Effector CD4-positive, alpha-beta T cell (primary cell): ENCODE data around the gene ABHD1.
"Not testable (repeated sequence)": the region's sequence is repeated elsewhere in the genome, so short reads cannot be mapped to it uniquely, and the experiment has no call there.

Experiments used
- DNase-seq: peaks from one replicate; pipeline ENCODE4 v3.0.0-alpha.2; 2020

ABHD1 gene

DNA sequence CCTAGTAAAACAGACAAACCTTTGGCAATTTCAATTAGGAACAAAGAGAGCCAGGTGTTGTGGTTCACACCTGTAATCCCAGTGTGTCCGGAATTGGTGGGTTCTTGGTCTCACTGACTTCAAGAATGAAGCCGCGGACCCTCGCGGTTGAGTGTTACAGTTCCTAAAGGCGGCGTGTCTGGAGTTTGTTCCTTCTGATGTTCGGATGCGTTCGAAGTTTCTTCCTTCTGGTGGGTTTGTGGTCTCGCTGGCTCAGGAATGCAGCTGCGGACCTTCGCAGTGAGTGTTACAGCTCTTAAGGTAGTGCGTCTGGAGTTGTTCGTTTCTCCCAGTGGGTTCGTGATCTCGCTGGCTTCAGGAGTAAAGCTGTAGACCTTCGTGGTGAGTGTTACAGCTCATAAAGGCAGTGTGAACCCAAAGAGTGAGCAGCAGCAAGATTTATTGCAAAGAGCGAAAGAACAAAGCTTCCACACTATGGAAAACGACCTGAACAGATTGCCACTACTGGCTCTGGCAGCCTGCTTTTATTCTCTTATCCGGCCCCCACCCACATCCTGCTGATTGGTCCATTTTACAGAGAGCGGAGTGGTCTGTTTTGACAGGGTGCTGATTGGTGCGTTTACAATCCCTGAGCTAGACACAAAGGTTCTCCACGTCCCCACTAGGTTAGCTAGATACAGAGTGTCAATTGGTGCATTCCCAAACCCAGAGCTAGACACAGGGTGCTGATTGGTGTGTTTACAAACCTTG, 12.8 kb upstream of the ABHD1 start:
- DNase-seq, result not testable (repeated sequence)

- not testable (repeated sequence) for DNase-seq
Observed at GRCh38 chr2:27111392-27112078, 12.1 kb upstream of the ABHD1 start.

DNA sequence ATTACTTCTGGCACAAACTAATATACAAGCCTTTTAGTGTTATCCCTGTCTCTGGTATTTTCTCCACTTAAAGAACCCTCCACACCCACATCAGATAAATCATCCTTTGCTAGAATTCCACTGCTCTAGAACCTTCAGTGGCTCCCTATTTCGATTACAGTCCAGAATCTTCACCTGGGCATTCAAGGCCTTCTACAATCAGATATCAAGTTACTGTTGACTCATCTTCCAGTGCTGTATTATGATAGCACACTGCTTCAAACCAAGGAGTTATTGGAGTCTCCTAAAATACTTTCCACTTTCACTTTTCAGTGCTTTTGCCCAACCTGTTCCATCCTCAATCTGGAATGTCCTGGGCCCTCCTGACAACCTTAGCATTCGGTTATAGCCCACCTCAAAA, 8.1 kb upstream of the ABHD1 start:
- no peak for DNase-seq

GRCh38 chr2:27117995-27118524, 5.6 kb upstream of the ABHD1 start:
- DNase-seq, result no peak

- DNase-seq, result no peak
Observed at GRCh38 chr2:27118525-27119329, 4.9 kb upstream of the ABHD1 start, which contains the start of gene CGREF1. CGREF1 (minus strand) TSS chr2:27119128; CDS start chr2:27104366, 14,762 bp downstream.

GRCh38 chr2:27119330-27119670, 4.3 kb upstream of the ABHD1 start:
- not testable (repeated sequence) for DNase-seq

DNA sequence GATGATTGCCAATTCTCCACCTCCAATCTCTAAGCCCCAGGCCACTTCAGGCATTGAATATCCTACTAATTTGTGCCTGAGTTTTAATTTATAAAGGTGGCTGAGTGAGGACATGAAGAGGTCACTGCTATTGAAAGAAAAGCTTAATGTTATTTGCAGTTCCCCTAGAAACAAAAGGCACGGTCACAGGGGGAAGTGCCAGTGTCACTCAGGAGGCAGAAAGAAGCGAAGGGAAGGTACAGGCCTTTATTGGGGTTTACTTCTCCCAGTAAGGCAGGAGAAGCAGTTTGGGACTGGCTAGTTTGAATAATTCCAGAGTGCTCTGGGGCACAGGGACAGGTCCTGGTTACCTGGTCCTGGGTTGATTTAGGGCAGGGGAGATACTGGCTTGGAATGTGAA, 1.7 kb upstream of the ABHD1 start:
- DNase-seq, result no peak

DNA sequence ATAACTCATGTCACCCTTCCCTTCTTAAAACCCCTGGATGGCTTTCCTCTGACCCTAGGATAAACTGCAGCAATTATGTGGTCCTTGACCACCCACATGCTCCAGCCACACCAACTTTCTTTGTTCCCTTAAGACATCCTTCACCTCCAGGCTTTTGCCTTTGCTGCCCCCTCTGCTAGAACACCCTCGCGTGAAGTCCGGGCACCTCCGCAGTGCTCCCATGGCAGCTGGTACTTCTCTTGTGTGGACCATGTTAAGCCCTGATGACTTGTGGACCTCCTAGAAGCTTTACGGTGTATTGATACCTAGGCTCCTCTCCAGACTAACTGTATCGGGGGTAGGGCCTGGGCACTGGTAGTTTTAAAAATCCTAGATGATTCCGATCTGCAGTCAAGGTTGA, 824 bp upstream of the ABHD1 start:
- DNase-seq, result no peak

DNA sequence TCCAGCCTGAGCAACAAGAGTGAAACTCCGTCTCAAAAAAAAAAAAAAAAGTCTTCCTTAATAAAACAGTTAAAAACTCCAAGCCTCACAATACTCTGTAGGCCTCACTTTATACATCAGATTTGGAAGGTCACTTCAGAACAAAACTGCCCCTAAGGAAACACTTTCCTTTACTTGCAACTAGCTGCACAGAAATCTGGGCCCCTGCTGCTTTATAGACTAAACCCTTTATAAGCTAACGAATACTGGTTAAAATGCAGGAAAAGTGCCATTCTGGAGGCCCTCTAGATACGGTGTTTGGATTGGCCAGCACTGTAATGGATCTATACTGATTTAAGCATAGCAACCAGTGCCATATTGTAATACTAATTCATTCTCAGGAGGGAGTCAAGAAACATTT, 1.5 kb downstream of the ABHD1 start:
- DNase-seq, result no peak

DNA sequence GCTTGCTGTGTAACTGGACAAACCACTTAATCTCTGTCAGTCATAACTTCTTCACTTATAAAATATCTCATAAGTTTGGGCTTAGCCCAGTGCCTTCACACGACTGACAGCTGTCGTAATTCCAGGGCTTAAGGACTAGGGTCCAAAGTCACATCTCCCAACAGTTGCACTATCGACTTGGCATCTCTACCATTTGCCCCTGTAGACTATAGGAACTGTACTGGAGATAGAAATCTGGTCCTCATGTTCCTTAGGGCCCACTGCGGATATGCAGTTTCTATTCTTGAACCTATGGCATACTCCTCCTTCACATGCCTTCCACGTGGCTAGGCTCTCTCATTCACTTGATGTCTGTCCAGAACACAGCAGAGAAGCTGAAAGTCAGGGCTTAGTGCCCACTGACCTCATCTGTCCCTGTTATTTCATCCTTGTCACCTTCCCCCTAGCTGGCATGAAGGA, 2.7 kb downstream of the ABHD1 start:
- no peak for DNase-seq

DNA sequence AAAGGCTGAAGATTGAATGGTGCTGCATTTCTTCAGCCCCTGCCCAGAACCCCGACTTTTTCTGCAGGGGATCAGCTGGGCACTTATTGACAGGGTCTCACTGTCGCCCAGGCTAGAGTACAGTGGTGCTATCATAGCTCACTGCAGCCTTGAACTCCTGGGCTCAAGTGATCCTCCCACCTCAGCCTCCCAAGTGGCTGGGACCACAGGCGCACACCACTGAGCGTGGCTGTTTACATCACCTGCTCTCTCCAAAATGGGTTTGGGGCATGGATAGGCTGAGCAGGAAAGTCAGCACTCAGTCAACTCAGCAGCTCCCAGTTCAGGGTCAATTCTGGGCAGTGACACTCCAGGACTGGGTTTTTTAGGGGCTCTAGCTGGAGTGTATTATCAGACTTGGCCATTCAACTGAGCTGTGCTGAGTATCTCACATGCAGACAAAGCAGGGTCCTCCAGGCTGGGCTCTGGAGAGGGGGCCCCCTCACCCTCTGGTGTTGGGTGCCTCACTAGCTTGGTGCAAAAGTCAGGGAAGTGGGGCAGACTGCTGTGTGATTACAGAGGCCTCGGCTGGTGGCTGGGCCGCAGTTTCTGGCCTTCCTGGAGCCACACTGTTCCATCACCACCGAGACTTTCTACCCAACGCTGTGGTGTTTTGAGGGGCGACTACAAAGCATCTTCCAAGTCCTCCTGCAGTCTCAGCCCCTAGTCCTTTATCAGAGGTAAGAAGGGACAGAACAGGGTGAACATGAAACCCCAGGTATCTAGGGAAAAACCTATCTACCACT, 4.5 kb downstream of the ABHD1 start:
- no peak for DNase-seq

DNA sequence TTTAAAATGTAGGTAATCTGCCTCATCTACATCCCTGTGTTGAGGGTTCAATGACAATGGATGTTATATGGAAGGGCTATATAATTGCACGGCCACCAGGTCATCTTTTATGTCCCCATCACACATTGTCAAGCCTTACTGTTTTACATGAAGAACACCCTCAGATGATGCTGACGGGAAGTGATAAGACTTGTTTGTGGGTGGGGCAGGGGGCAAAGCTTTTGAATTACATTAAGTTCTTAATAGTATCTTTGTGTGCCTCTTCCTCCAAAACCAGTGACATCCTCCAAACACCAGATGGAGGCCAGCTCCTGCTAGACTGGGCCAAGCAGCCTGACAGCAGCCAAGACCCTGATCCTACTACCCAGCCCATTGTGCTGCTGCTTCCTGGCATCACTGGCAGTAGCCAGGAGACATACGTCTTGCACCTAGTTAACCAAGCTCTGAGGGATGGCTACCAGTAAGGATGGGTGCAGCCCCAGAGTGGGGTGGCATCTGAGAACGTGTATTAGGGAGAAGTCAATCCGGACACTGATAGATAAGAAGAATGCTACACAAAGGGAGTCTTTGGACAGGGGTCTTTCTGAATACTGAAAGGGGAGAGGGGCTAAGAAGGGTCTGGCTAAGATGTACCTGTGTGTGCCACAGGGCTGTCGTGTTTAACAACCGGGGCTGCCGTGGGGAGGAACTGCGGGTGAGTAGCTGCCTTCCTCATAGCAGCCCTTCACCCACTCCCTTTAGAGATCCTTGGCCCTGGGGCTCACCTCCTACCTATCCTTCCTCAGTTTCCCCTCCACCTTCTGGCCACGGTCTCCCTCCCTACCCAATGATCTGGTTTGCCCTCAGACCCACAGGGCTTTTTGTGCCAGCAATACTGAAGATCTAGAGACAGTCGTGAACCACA, 5.3 kb downstream of the ABHD1 start:
- no peak for DNase-seq

GRCh38 chr2:27130396-27130795, 6.8 kb downstream of the ABHD1 start:
- no peak for DNase-seq

GRCh38 chr2:27131429-27131828, 7.8 kb downstream of the ABHD1 start:
- no peak for DNase-seq

DNA sequence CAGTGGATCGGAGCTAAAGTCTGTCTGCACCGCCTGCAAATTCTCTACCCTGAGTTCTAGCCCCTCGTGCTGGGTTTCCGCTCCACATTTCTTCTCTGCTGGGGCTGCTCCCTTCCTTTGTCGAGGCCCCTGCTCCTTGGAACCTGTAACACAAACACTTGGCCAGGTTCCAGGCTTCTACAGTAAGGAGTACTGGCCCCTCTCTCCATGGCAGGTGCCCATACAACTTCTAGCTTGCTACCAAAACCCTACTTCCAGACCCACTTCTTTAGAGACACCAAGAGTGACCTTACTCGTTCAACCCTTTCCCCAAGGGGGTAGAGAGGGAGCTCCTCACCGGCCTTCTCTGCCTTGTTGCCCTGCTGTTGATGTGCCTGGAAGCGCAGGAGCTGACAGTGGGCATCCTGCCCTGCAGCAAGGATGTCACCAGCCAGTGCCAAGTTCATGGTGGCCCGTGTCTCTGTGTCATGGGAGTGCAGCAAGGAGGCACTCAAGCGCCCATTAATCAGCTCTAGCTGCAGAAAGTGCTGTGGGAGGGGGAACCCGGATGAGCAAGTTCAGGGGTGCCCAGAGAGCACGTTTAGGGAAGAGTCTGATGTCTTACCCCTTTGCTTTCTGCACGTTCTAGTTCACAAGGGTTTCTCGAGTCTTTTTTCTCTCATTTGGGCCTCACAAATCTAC, 9.7 kb downstream of the ABHD1 start:
- DNase-seq, result no peak

DNA sequence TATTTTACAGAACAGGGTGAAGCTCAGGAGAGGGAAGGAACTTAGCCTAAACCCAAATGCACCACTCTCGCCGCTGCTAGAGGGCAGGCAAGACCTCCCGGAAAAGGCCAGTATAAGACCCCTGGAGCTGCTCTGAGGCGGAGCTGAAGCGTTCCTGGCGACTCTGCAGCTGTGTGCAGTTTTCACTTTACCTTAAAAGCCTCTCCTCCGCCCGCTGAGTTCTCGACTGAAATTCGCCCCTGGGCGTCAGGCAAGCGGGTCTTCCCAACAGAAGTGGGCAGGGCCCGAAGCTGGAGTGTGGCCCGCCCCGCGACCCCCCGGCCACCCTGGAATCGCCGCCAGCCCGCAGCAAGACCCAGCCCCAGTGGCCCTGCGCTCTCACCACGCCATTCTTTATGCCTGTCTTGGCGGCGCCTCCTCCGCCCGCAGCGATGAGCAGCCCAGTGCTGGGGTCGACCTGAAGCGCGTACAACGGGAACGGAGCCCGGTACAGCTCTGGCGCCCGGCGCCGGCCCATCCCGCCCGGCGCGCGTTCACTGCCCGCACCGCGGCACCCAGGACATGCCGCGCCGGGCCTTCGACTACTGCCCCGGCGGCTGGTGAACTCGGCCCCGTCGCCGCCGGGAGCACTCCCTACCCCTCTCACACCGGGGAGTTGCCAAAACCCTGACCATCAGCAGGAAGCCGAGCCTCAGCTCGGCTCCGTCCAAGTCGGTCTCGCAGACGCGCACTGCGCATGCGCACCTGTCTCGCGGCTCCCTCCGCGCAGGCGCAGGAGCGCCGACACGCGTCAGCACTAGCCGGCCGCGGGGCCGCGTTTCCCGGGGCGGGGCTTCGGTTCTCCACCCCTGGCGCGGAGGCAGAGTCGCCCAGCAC, 10.5 kb downstream of the ABHD1 start, which contains the start of gene PREB:
PREB (minus strand) TSS at position 732 of the 876 bp plus-strand sequence; CDS start at position 517, 215 bp downstream.
- DNase-seq, result peak; percentile 97

- no peak for DNase-seq
Observed at GRCh38 chr2:27134781-27135477, 11.3 kb downstream of the ABHD1 start.

- no peak for DNase-seq
Observed at GRCh38 chr2:27135478-27135955, 11.9 kb downstream of the ABHD1 start.

GRCh38 chr2:27136751-27137150, 13.1 kb downstream of the ABHD1 start:
- no peak for DNase-seq
